AG10803 (cell line): Measurements from ENCODE around the gene CXCL1.
A peak's percentile ranks its signal among the peaks of the same experiment; 100 is the strongest.

Experiments used
- DNase-seq: peaks from one replicate; pipeline ENCODE4 v3.0.0; 2010; ENCODE audit warnings: low read depth
- H3K4me3 ChIP-seq: 2 replicates; pipeline ENCODE4 v1.5.1; 2011; ENCODE audit warnings: mild to moderate bottlenecking, low read length, control low read depth
- CTCF ChIP-seq: conservative IDR thresholded peaks from 2 replicates; pipeline ENCODE4 v1.5.1; 2011; ENCODE audit warnings: mild to moderate bottlenecking, low read length, control low read depth, inconsistent platforms

CXCL1 gene

GRCh38 chr4:73842696-73843095 lies 26.5 kb upstream of the CXCL1 start:
- no peak overlapping the region for H3K4me3 ChIP-seq
- no peak for DNase-seq
- no peak for TF ChIP-seq CTCF

- TF ChIP-seq CTCF = no peak
- H3K4me3 ChIP-seq = no peak overlapping the region
- no peak for DNase-seq
Observed at GRCh38 chr4:73843369-73843768, 25.8 kb upstream of the CXCL1 start.

GRCh38 chr4:73844345-73844744 lies 24.8 kb upstream of the CXCL1 start:
- peak; percentile 65 for DNase-seq

GRCh38 chr4:73844806-73845205 lies 24.4 kb upstream of the CXCL1 start:
- no peak for DNase-seq
- TF ChIP-seq CTCF = no peak
- no peak overlapping the region for H3K4me3 ChIP-seq

More at GRCh38 chr4:73844345-73844744, 24.8 kb upstream of the CXCL1 start:
- no peak overlapping the region for H3K4me3 ChIP-seq
- TF ChIP-seq CTCF = no peak

GRCh38 chr4:73847526-73848182 lies 21.5 kb upstream of the CXCL1 start:
- no peak overlapping the region for H3K4me3 ChIP-seq
- DNase-seq = no peak

GRCh38 chr4:73848183-73848777 lies 20.9 kb upstream of the CXCL1 start:
- no peak for DNase-seq
- no peak for TF ChIP-seq CTCF
- no peak overlapping the region for H3K4me3 ChIP-seq

More at GRCh38 chr4:73847526-73848182, 21.5 kb upstream of the CXCL1 start:
- TF ChIP-seq CTCF = no peak
